Measurements from ENCODE around the gene CDS2. TPM values are rescaled to one million over a fixed set of nuclear protein-coding genes. Genes with fewer than 3 reads are reported as not detected.
A peak's percentile ranks its signal among the peaks of the same experiment; 100 is the strongest.

The CDS2 gene
- total and polyA plus RNA-seq, 12 donors, result 16.7 to 100 (median 82.3) TPM

DNA sequence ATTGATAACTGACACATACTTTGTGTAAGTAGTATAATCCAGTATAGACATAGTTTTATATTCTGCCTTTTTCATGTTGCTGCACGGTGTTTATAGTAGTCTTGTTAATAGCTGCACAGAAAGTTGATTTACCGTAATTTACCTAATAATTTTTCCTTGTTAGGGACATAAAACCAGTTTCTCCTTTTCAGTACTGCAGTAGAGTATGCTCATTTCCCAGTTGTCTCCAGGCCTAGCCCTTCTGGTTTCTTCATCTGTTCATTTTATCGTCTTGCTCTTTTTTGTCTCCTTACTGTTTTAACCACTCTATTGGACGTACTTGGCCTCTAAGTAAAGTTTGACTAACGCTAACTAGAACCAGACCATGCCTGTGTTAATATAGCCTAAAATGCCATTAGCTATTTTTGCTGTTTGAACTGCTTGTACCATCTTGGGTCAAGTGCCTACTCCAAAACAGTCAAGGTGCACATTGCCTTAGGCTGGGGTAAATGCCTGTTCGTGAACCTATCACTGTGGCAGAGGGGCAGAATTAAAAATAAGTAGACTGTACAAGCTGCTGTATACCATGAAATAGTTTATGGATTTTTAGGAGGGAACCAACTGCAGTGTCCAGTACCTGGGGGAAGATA is 34.8 kb downstream of the CDS2 start:
- Histone ChIP-seq H3K9me3 (no peaks in the 10 kb centered on the region), H3K4me1 (peaks cover 12 to 89% (median 56%) of the 10 kb centered on the region in 9 donors)

DNA sequence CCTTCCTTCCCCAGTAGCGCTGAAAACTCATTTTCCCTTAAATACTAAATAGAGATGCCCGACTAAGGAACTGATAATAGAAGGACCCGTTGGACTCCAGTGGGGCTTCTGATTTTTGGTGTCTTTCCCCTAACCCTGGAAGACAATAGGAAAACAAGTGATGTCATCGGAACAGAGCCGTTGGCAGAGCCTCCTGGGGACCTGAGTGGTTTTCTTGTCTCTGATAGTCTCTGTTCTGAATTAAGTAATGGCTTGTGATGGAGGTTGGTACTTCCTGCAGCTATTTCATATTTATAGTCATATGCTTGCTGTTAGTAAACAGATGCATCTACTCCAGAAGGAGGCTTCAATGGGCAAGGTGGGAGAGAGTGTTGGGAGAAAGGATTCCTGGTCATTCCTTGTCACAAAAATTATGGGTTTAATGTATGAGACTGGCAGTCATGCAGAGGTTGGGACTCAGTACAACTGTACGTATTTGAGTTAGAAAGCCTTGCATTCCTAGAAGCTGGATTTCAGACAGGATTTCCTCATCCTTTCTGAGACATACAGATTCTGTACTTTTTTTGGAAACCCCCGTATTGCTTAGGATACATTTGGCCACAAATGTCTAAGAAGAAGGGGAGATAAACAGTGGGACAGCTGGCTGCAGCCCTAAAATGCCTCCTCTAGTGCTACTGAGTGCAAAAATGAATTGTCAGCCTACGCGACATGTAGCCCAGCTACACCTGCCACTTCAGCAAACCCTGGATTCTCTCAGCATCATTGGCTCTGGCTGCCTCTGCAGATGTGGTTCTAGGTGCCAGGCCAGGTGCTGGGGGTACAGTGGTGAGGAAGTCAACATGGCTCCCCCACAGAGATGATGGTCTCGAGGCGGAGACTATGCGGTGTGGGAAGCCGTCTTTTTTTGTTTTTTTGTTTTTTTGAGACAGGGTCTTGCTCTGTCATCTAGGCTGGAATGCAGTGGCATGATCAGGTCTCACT is 38.1 kb downstream of the CDS2 start:
- intact Hi-C loops (cut with DNase I), result no loop called here
- H3K9me3 ChIP-seq, result no peaks in the 10 kb centered on the region
- H3K4me1 ChIP-seq, result peaks cover 25 to 96% (median 75%) of the 10 kb centered on the region in 9 donors
- TF ChIP-seq, protein P1, sequence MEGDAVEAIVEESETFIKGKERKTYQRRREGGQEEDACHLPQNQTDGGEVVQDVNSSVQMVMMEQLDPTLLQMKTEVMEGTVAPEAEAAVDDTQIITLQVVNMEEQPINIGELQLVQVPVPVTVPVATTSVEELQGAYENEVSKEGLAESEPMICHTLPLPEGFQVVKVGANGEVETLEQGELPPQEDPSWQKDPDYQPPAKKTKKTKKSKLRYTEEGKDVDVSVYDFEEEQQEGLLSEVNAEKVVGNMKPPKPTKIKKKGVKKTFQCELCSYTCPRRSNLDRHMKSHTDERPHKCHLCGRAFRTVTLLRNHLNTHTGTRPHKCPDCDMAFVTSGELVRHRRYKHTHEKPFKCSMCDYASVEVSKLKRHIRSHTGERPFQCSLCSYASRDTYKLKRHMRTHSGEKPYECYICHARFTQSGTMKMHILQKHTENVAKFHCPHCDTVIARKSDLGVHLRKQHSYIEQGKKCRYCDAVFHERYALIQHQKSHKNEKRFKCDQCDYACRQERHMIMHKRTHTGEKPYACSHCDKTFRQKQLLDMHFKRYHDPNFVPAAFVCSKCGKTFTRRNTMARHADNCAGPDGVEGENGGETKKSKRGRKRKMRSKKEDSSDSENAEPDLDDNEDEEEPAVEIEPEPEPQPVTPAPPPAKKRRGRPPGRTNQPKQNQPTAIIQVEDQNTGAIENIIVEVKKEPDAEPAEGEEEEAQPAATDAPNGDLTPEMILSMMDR (IDR thresholded peaks at IDR 0.05), result no peak
- peak overlapping the region in 4 of 10 donors; percentile 4 to 87 (median 16) for H3K27ac ChIP-seq
- no peak overlapping the region for H3K4me3 ChIP-seq
- H3K27me3 ChIP-seq, result no peaks in the 10 kb centered on the region
- ATAC-seq, result no peak
- 62 to 69% methylated on average over 13 of the region's 13 CpGs for WGBS, 2 donors
- no peak for DNase-seq
- H3K36me3 ChIP-seq, result peaks cover 0 to 1% (median 0%) of the 10 kb centered on the region in 9 donors

More for the DNA sequence above, 34.8 kb downstream of the CDS2 start:
- intact Hi-C loops (cut with DNase I), result no loop called here
- no peak overlapping the region for H3K4me3 ChIP-seq
- WGBS, 2 donors, result 69 to 73% methylated on average over 6 of the region's 6 CpGs
- H3K27ac ChIP-seq, result peak overlapping the region in 4 of 10 donors; percentile 0 to 72 (median 36)
- ATAC-seq, result peak in 5 of 8 donors; percentile 24 to 77 (median 46)
- DNase-seq, result no peak
- TF ChIP-seq, protein P1 (IDR thresholded peaks at IDR 0.05), result no peak
- no peaks in the 10 kb centered on the region for H3K36me3 ChIP-seq
- H3K27me3 ChIP-seq, result no peaks in the 10 kb centered on the region

DNA sequence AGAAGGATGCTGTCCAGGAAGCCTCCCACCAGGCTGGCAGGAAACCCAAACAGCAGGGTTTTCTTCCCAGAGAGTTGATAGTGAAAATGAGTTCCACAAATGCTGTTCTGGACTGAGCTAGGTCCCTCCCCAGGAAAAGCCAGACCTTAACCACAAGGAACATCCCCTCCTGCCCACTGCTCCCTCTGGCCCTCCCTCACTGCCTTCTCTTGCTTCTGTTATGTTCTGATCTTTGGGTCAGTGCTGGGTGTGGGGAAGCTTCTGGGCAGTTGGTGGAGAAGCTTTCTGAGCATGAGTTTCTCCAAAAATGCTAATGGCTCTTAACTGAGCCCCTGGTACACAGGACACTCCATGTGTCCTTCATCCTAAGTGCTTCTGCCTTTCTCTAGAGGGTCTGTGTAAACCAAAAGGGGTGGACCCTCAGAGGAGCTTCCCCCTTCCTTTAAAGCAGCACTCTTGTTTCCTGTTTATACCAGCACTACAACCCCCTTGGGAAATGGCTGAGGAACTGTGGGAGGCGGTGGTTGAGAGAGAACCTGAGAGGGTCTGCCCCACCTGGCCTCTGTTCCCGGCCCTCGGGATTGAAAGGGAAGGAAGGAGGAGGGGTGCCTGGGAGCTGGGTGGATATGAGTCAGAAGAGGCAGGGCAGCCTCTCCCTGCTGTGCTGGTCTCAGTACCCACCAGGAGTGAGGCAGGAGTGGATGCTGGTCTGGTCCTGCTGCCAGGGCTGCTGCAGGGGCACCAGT is 42.0 kb downstream of the CDS2 start:
- intact Hi-C loops (cut with DNase I), result no loop called here
- ATAC-seq (peak; percentile 34 to 75 (median 63)), DNase-seq (peak in 1 of 2 donors; percentile 56)
- Histone ChIP-seq H3K9me3 (no peaks in the 10 kb centered on the region), H3K36me3 (peaks cover 0 to 14% (median 3%) of the 10 kb centered on the region in 9 donors), H3K27me3 (no peaks in the 10 kb centered on the region), H3K4me3 (no peak overlapping the region), H3K4me1 (peaks cover 57 to 100% (median 94%) of the 10 kb centered on the region in 9 donors), H3K27ac (peak overlapping the region; percentile 41 to 87 (median 74))
- TF ChIP-seq, protein P1 (IDR thresholded peaks at IDR 0.05), result no peak
- 24 to 53% methylated on average over 3 of the region's 3 CpGs for WGBS, 2 donors
